Gastroesophageal sphincter (tissue), 4 donors: ENCODE measurements around the gene CHIT1. TPM values are rescaled to one million over a fixed set of nuclear protein-coding genes. Genes with fewer than 3 reads are reported as not detected.

Experiments
- ATAC-seq: fragments of 150-250 bp; one replicate; pipeline ENCODE4 v1.9.1; 2016; ENCODE audit warnings: mild to moderate bottlenecking, moderate library complexity
- H3K27ac ChIP-seq, 4 donors: fragments of 200-600 bp; sonication (generic) in 3 of 4; 1 replicate in 3 of 4; 2 replicates in 1 of 4; pipeline ENCODE4 v1.5.1; 2016 to 2019
- H3K27me3 ChIP-seq: fragments of 200-600 bp; sonication (generic); one replicate; pipeline ENCODE4 v1.5.1; 2019
- H3K36me3 ChIP-seq, 2 donors: fragments of 200-600 bp; sonication (generic); one replicate each; pipeline ENCODE4 v1.5.1; 2019; ENCODE audit warnings: control low read depth in 1 of 2
- H3K4me1 ChIP-seq, 3 donors: fragments of 200-600 bp; sonication (generic); 1 replicate in 2 of 3; 2 replicates in 1 of 3; pipeline ENCODE4 v1.5.1; 2016 to 2019; ENCODE audit warnings: control low read depth in 2 of 3
- H3K4me3 ChIP-seq, 2 donors: fragments of 200-600 bp; sonication (generic); one replicate each; pipeline ENCODE4 v1.5.1; 2019; ENCODE audit warnings: mild to moderate bottlenecking in 1 of 2, moderate library complexity in 1 of 2
- H3K9me3 ChIP-seq, 3 donors: fragments of 200-600 bp; sonication (generic); one replicate each; pipeline ENCODE4 v1.5.1; 2017 to 2019; ENCODE audit warnings: control low read depth in 2 of 3
- EP300 ChIP-seq: sonication (generic); formaldehyde crosslinking; IDR thresholded peaks from one replicate; pipeline ENCODE4 v1.6.1; 2017; ENCODE audit warnings: antibody characterized with exemption, mild to moderate bottlenecking
- POLR2A ChIP-seq, 2 donors: fragments of 450-650 bp; IDR thresholded peaks; one replicate each; pipeline ENCODE4 v1.6.1; 2017; ENCODE audit warnings: antibody characterized with exemption in 2 of 2, mild to moderate bottlenecking in 2 of 2, moderate library complexity in 1 of 2
- POLR2AphosphoS5 ChIP-seq: sonication (generic); formaldehyde crosslinking; IDR thresholded peaks from one replicate; pipeline ENCODE4 v1.6.1; 2017; ENCODE audit warnings: antibody characterized with exemption
- WGBS, 2 donors: methylation state at CpG; one replicate each; pipeline ENCODE4 v1.1.5; 2018; ENCODE audit warnings: low coverage in 1 of 2; 5-methylcytosine and 5-hydroxymethylcytosine counted together
- total RNA-seq, 4 donors: library from RNA; depleted of rRNA; stranded (reverse); fragments of >200 nt; gene quantifications; one replicate each; pipeline ENCODE4 v1.1.0, GENCODE V29; 2016
- TF ChIP-seq, protein P1 (sequence below), 4 experiments: fragments of 200-600 bp in 2 of 4; fragments of 450-650 bp in 2 of 4; sonication (generic) in 1 of 4; IDR thresholded peaks; one replicate each; pipeline ENCODE4 v1.5.1; 2017 to 2019; ENCODE audit warnings: antibody characterized with exemption in 4 of 4, mild to moderate bottlenecking in 2 of 4, moderate library complexity in 2 of 4

The CHIT1 gene
- total RNA-seq, 4 donors from 2014 or later = 0.13 to 0.16 TPM; not detected in 2

DNA sequence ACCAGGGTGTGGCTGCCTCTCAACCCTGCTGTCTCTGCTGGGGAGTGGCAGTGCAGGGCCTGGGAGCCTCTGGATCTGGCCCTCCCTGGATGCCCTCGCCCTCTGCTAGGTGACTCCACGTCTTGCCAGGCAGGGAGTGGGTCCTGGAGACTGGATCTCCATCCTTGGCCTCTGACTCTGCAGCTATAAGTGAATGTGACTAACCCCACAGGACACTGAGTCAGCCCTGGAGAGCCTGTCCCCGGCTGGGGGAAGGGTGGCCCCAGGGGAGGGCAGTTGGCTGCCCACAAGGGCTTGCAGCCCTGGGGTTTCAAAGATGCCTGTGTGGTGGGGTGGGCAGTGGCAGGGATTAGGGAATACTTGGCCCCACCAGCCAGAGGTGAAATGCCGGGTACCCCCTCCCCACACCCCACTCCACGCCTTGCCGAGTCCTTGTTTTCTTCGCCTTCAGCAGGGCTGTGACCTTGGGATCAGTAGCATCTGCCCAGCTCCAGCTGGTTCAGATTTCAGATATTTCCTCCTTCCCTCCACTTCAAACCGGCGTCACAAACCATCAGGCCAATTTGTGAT is 51.9 kb downstream of the CHIT1 start:
- 58 to 81% methylated on average over 4 to 6 of the region's 9 CpGs for WGBS, 2 donors
- no peaks in the 10 kb centered on the region for H3K9me3 ChIP-seq
- no peak overlapping the region for H3K27ac ChIP-seq
- TF ChIP-seq POLR2A (IDR thresholded peaks at IDR 0.05) (no peak), EP300 (no peak), POLR2AphosphoS5 (no peak)
- TF ChIP-seq, protein P1, sequence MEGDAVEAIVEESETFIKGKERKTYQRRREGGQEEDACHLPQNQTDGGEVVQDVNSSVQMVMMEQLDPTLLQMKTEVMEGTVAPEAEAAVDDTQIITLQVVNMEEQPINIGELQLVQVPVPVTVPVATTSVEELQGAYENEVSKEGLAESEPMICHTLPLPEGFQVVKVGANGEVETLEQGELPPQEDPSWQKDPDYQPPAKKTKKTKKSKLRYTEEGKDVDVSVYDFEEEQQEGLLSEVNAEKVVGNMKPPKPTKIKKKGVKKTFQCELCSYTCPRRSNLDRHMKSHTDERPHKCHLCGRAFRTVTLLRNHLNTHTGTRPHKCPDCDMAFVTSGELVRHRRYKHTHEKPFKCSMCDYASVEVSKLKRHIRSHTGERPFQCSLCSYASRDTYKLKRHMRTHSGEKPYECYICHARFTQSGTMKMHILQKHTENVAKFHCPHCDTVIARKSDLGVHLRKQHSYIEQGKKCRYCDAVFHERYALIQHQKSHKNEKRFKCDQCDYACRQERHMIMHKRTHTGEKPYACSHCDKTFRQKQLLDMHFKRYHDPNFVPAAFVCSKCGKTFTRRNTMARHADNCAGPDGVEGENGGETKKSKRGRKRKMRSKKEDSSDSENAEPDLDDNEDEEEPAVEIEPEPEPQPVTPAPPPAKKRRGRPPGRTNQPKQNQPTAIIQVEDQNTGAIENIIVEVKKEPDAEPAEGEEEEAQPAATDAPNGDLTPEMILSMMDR (IDR thresholded peaks at IDR 0.05) = no peak
- no peaks in the 10 kb centered on the region for H3K4me1 ChIP-seq
- no peaks in the 10 kb centered on the region for H3K27me3 ChIP-seq
- no peak overlapping the region for H3K4me3 ChIP-seq
- ATAC-seq = no peak
- H3K36me3 ChIP-seq = no peaks in the 10 kb centered on the region

DNA sequence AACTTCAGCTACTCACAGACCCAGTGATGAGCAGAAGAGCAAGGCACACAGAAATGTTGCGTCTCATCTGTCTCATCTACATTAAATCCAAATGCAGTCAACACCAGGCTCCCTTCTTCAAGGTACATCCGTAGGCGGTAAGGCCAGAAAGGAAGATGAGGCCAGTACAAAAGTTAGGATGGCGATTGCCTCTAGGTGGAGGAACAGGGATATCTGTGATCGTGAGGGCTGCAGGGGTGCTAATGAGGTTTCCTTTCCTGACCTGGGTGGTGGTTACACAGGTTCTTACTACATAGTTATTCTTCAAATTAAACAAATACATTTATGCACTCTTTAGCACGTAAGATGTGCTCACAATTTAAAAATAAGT is 52.5 kb downstream of the CHIT1 start:
- TF ChIP-seq, protein P1 (IDR thresholded peaks at IDR 0.05) = no peak
- TF ChIP-seq POLR2A (IDR thresholded peaks at IDR 0.05) = no peak
- no peak for TF ChIP-seq EP300
- TF ChIP-seq POLR2AphosphoS5 = no peak
- Histone ChIP-seq H3K27ac (no peak overlapping the region), H3K36me3 (no peaks in the 10 kb centered on the region), H3K4me3 (no peak overlapping the region), H3K27me3 (no peaks in the 10 kb centered on the region), H3K9me3 (no peaks in the 10 kb centered on the region), H3K4me1 (no peaks in the 10 kb centered on the region)
- 83 to 90% methylated on average over 6 of the region's 6 CpGs for WGBS, 2 donors
- ATAC-seq = no peak

DNA sequence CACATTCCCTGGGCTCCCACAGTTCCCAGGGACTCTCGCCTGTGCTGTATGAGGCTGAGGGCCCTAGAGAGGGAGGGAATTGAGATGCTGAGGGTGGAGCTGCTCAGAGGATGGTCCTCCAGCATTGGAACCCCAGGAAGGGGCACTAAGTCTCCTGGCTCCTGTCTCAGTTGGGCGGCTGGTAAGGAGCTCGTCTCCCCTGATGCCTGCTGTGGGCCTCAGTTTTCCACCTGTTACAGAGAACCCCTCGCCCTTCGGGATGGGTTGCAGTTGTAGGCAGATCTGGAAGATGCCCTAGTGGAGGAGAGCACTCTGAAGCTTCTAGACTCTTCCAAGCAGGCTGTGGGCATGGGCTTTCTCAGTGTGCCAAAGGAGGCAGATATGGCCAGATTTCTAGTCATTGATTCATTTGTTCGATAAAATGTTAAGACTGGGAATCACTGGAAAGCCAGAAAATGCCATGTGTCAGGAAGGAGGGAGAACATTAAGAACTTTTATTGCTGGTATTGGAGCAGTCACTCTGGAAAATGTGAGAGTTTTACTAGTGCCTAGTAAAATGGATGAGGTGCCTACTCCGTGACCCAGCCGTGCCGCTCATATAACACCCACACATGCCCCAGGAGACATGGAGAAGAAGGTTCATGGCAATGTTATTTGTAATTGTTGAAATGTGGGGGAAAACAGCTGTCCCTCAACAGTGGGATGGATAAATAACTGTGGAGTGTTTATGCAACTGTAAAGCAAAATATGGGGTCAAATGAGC is 53.0 kb downstream of the CHIT1 start:
- H3K27me3 ChIP-seq = no peaks in the 10 kb centered on the region
- 91 to 92% methylated on average over 4 of the region's 9 CpGs for WGBS, 2 donors
- H3K4me3 ChIP-seq = no peak overlapping the region
- no peaks in the 10 kb centered on the region for H3K36me3 ChIP-seq
- ATAC-seq = no peak
- no peaks in the 10 kb centered on the region for H3K9me3 ChIP-seq
- TF ChIP-seq POLR2AphosphoS5 = no peak
- TF ChIP-seq EP300 = no peak
- no peak for TF ChIP-seq POLR2A (IDR thresholded peaks at IDR 0.05)
- TF ChIP-seq, protein P1 (IDR thresholded peaks at IDR 0.05) = no peak
- no peaks in the 10 kb centered on the region for H3K4me1 ChIP-seq
- no peak overlapping the region for H3K27ac ChIP-seq

DNA sequence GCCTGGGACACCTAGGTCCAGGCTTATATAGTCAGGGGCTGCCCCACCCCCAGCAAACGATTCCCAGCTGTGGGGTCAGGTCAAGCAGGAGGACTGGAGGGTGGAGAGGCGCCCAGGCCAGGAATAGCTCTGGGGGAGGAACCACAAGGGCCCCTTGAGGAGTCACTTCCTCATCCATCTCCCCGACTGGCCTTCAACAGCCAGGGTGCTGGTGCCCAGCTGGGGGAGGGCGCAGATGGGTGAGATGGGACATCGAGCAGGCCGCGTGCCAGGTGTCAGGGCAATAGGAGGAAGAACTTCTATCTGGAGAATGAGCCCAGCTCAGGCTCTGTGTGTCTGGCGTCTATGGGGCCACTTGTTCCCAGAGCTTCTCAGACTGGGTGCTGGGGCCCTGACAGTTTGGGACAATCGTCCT is 53.6 kb downstream of the CHIT1 start:
- no peaks in the 10 kb centered on the region for H3K36me3 ChIP-seq
- no peaks in the 10 kb centered on the region for H3K4me1 ChIP-seq
- H3K27me3 ChIP-seq = no peaks in the 10 kb centered on the region
- no peak overlapping the region for H3K27ac ChIP-seq
- ATAC-seq = peak; percentile 46
- no peaks in the 10 kb centered on the region for H3K9me3 ChIP-seq
- 67 to 80% methylated on average over 2 of the region's 9 CpGs for WGBS, 2 donors
- TF ChIP-seq EP300 = no peak
- TF ChIP-seq, protein P1 (IDR thresholded peaks at IDR 0.05) = no peak
- no peak for TF ChIP-seq POLR2AphosphoS5
- TF ChIP-seq POLR2A (IDR thresholded peaks at IDR 0.05) = no peak
- no peak overlapping the region for H3K4me3 ChIP-seq
